ENCODE results near the gene SPEM2.

Gene SPEM2

GRCh38 chr17:7403977-7404736 is 21.3 kb upstream of the SPEM2 start, which contains the start of gene TMEM256:
TMEM256 (minus strand) TSS chr17:7404097; CDS start chr17:7404084, 13 bp downstream.
- DNase-seq (ENCODE audit: low read depth), result peak; percentile 97

- no peak for DNase-seq (ENCODE audit: low read depth)
Measured at GRCh38 chr17:7404737-7405349, 20.6 kb upstream of the SPEM2 start.

GRCh38 chr17:7405350-7406234 is 19.8 kb upstream of the SPEM2 start:
- DNase-seq (ENCODE audit: low read depth), result no peak

- no peak for DNase-seq (ENCODE audit: low read depth)
Measured at GRCh38 chr17:7406235-7406825, 19.1 kb upstream of the SPEM2 start.

GRCh38 chr17:7407082-7407481 is 18.3 kb upstream of the SPEM2 start:
- DNase-seq (ENCODE audit: low read depth), result no peak

GRCh38 chr17:7407485-7408251 is 17.7 kb upstream of the SPEM2 start, which contains the start of gene NLGN2:
NLGN2 (plus strand) TSS chr17:7407845; CDS start chr17:7408256, 411 bp downstream.
- no peak for DNase-seq (ENCODE audit: low read depth)

- DNase-seq (ENCODE audit: low read depth), result no peak
Measured at GRCh38 chr17:7408252-7408727, 17.1 kb upstream of the SPEM2 start.

- DNase-seq (ENCODE audit: low read depth), result no peak
Measured at GRCh38 chr17:7408863-7409262, 16.6 kb upstream of the SPEM2 start.

GRCh38 chr17:7409716-7410115 is 15.7 kb upstream of the SPEM2 start:
- no peak for DNase-seq (ENCODE audit: low read depth)

GRCh38 chr17:7410634-7411426 is 14.6 kb upstream of the SPEM2 start:
- DNase-seq (ENCODE audit: low read depth), result no peak

- no peak for DNase-seq (ENCODE audit: low read depth)
Measured at GRCh38 chr17:7411427-7411750, 14.0 kb upstream of the SPEM2 start.

GRCh38 chr17:7413346-7413985 is 11.9 kb upstream of the SPEM2 start:
- DNase-seq (ENCODE audit: low read depth), result no peak

- no peak for DNase-seq (ENCODE audit: low read depth)
Measured at GRCh38 chr17:7414837-7415236, 10.6 kb upstream of the SPEM2 start.

- no peak for DNase-seq (ENCODE audit: low read depth)
Measured at GRCh38 chr17:7415784-7416183, 9.6 kb upstream of the SPEM2 start.

- no peak for DNase-seq (ENCODE audit: low read depth)
Measured at GRCh38 chr17:7416323-7416722, 9.1 kb upstream of the SPEM2 start.

- DNase-seq (ENCODE audit: low read depth), result no peak
Measured at GRCh38 chr17:7417056-7417655, 8.3 kb upstream of the SPEM2 start.

- DNase-seq (ENCODE audit: low read depth), result no peak
Measured at GRCh38 chr17:7418472-7419152, 6.8 kb upstream of the SPEM2 start.

GRCh38 chr17:7419819-7420610 is 5.4 kb upstream of the SPEM2 start, which contains the start of gene SPEM1:
SPEM1 (plus strand) TSS chr17:7420324; CDS start chr17:7420385, 61 bp downstream.
- no peak for DNase-seq (ENCODE audit: low read depth)
